GM19043 (cell line): Measurements from ENCODE around the gene CLEC2A.

Experiments used
- ATAC-seq: cut with Tn5 transposase; IDR thresholded peaks from one replicate; pipeline ENCODE4 v1.9.1; 2021; ENCODE audit warnings: low read depth; ENCODE audit not compliant: unreplicated experiment

Gene CLEC2A

GRCh38 chr12:9936591-9936990 is 4.4 kb upstream of the CLEC2A start:
- ATAC-seq = no peak

GRCh38 chr12:9935026-9935425 is 2.9 kb upstream of the CLEC2A start:
- no peak for ATAC-seq

DNA sequence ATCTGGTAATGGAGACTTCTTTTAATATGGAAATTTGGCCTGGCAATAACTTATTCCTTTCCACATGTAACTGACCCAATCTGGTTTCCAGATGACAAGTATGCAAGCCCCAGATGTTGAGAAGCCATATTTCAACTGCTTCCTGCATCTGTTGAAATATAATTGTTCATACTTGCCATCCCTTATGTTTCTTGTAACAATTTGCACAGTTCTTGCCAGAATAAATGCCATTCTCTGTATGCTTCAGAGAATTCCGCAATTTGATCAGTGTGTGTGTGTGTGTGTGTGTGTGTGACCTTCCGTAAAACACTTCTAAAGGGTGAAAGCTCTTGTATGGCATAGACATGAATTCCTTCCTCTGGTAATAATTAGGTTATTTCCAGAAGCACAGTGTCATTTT is 1.8 kb upstream of the CLEC2A start:
- no peak for ATAC-seq

GRCh38 chr12:9931245-9931644 is 925 bp downstream of the CLEC2A start:
- no peak for ATAC-seq

DNA sequence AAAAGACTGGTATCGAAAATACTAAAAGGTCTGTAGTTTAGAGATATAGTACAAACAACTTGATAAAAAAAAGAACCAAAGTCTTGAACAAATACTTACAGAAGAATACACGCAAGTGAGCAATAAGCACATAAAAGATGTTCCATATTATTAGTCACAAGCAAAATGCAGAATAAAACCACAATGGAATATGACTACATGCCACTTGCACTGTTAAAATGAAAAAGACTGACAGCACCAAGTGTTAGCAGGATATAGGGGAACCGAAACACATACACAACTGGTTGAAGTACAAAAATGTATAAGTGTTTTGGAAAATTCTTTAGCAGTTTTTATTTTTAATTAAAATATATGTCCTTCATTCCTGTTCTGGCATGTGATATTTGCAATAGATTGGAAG is 3.6 kb downstream of the CLEC2A start:
- no peak for ATAC-seq

GRCh38 chr12:9926876-9927275 is 5.3 kb downstream of the CLEC2A start:
- no peak for ATAC-seq

DNA sequence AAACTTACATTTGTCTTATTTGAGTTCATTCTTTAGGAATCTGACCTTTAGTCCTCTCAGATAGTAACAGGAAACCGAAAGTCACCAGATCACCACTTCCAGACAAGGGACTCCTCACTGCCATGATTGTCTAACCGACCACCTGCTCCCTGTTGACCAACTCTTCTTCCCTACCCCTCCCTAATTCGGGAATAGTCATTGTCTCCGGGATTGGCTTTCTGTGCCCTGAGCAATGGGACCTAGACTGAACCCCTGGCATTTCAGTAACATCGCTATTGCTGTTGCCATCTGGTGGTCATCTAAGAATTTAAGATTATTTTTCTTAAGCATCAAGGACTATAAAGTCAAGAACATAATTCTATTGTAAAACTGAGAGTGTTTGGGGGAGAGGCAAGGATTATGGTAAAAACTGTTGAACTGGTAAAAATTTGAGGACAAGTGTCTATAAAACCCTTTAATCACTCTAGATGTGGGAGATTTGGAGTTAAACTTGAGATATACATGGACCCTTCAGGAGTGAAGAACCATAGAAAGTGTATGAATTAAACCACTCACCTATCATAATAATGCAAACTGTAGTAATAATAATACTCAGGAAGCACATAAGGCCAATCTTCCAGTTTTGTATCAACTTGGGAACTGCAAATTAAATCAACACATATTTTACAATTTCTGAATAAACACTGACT is 6.3 kb downstream of the CLEC2A start:
- no peak for ATAC-seq

DNA sequence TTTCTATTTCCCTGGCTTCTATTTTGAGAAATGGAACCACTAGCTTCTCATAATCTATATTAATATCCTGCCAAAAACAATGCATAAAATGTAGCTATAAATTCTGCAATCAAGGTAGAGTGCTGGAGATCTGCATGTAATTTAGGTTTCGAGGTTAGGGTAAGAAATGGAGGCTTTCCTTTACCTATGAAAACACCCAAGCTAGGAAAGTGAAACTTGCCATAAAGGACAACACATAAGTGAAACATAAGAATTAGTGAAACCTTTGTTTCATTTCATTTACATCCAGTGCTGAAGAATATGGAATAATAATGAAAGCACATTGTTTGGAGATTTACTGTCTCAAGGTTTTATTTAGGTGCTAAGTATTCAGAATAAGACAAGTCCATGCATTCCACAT is 9.7 kb downstream of the CLEC2A start:
- no peak for ATAC-seq

DNA sequence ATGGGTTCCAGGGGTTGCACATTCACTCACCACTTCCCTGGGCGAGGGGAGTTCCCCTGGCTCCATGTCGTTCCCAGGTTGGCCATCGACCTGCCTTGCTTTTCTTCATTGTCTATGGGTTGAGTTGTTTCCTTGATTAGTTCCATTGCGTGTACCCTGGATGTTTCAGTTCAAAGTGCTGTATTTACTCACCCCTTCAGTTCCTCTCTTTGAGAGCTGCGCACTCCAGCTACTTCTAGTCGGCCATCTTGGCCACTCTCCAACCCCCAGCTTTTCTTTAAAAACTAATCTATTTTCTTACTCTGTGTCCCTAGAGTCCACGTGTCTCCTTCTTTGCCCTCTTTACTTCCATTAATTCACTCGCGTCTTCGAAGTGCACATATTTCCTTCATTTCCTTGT is 11.7 kb downstream of the CLEC2A start:
- no peak for ATAC-seq

- ATAC-seq = no peak
These were observed 12.7 kb downstream of the CLEC2A start for GRCh38 chr12:9919443-9919842.

DNA sequence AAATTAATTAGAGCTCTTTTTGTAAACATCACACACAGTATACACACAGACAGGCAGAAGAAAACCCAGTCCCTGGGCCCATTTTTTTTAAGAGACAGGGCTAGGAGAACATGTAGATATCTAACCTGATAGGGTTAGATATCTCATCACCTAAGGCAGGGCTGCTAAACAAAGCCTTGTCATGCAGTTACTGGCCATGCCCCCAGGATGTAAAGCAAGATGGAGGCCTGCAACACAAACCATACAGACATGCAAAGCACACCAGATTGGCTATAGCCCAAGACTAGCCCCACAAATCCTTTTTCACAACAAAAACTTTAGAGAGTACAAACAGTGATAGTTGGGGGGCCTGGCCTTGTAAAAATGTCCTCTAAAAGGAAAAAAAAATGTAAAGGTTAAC is 20.5 kb downstream of the CLEC2A start:
- no peak for ATAC-seq

DNA sequence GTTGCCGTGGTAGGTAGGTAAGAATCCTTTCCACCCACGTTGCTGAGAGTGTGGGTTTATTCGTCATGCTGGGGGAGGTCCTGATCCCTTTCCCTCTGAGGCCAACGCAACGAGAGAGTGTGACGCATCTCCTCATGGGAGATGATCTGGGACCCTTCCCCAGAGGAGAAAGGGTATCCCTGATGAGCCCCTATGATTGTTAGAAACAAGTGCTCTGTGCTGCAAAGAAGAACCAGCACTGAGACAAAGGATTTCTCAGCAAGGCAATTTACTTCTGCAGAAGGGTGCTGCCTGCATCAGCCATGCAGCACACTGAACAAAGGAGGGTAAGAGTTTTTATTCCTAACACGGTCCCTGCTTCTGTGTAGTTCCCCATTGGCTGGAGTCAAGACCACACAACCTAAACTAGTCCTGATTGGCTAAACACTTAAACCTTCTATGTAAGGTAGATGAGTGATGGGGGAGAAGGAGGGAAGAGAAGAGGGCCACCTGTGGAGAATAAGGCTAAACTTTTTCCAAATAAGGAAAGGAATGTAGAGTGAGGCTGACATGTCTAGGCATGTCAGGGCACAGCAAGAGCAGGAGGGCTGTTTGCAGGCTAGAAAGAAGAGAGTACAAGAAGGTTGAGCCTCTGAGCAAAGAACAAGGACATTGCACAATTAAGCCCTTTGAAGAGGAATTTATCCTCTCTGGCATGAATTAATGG is 21.3 kb downstream of the CLEC2A start:
- no peak for ATAC-seq

DNA sequence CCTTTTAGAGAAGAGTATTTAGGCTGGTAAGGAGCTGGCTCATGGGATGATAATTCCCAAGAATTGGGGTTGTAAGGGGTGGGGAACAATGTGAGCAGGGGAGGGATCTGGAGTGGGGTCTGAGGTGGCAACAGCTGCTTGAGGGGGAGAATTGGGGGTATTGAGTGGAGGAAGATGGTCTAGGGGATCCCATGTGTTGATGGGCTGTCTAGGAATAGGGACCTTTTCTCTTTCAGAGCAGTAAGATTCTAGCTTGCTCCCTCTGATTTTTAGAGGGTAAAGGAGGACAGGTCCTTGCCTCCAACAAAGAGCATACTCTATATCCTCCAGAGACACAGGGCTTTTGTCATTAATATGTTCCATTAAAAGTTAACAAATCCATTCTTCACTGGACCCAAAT is 22.4 kb downstream of the CLEC2A start:
- ATAC-seq = no peak

GRCh38 chr12:9908350-9908749 is 23.8 kb downstream of the CLEC2A start:
- ATAC-seq = no peak

DNA sequence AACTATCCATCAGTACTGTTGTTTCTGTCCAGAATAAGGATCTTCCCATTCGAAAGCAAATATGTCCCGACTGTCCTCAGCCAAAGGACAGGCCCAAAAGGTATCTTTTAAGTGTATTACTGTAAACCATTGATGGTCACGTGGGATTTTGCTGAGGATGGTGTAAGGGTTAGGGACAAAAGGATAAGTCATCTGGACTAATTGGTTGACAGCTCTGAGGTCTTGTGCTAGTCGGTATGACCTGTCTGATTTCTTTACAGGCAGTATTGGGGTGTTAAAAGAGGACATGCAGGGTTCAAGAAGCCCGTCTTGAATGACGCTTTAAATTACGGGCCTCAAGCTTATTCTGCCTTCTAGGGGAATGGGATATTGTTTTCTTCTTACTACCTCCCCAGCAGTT is 24.4 kb downstream of the CLEC2A start:
- ATAC-seq = no peak

DNA sequence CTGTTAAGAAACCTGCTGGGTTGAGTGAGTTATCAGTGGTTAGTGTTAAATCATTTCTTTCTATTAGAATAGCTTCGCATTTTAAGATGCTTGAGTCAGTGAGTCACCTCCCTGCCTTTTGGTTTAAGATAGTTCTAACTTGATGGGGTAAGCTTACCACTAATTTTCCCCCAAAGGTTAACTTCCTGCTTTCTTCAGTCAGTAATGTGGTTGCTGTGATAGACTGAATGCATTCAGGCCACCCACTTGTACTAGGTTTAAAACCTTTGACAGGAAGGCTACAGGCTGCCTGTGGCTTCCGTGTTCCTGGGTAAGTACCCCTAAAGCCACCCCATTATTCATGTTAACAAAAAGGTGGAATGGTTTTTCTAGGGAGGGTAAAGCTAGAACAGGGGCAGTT is 25.3 kb downstream of the CLEC2A start:
- ATAC-seq = no peak

DNA sequence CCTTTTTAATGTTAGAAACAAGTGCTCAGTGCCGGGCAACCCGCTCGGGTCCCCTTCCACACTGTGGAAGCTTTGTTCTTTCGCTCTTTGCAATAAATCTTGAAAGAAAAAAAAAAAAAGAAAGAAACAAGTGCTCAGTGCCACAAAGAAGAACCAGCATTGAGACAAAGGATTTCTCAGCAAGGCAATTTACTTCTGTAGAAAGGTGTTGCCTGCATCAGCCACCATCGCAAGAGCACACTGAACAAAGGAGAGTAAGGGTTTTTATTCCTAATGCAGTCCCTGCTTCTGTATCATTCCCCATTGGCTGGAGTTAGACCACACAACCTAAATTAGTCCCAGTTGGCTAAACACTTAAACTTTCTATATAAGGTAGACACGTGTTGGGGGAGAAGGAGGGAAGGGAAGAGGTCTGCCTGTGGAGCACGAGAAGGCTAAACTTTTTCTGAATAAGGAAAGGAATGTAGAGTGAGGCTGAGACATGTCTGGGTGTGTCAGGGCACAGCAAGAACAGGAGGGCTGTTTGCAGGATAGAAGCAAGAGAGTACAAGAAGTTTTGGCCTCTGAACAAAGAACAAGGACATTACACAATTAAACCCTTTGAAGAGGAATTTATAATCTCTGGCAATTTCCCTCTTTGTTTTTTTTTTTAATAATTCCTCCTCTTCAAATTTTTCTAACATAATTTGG is 29.5 kb downstream of the CLEC2A start:
- no peak for ATAC-seq

GRCh38 chr12:9900930-9901329 is 31.2 kb downstream of the CLEC2A start:
- ATAC-seq = no peak

DNA sequence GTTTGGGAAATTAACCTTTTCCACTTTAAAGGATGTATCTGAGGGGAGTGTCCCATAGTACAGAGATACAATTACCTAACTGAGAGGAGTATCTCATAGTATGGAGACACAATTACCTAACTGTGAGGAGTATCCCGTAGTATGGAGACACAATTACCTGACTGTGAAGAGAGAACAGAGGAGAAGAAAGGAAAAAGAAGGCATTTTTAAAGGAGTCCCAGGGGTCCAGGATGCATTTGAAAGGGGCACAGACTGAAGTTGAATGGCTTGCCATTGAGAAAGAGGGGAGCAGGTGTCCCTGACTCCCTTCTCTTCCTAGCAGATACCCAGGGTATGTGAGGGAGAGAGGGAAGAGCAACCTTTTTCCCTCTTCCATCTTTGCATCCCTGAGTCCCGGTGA is 33.0 kb downstream of the CLEC2A start:
- ATAC-seq = no peak

DNA sequence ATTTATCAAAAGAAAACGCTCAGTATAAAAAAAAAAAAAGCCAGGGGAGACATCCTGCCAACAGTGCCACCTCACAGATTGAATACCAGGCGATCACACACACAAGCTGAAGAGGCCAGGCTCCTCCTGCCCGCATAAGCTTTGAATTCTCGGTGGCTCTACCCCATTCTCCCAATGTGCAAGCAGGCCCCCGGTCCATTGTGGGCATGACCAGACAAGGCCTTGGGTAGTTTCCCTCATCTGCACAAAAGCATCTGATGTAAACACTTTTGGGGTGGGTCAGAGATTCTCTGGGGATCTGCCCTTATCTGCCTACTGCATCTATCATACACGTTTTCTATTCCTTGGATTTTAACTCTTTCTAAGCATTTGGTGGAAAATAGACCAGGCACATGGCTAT is 34.6 kb downstream of the CLEC2A start:
- ATAC-seq = no peak

- ATAC-seq = no peak
These were observed 36.8 kb downstream of the CLEC2A start for GRCh38 chr12:9895215-9895971.
